Activated CD8-positive, alpha-beta memory T cell treated with anti-CD3 and anti-CD28 coated beads for 48 hours (primary cell): ENCODE data around the gene MGAT5B.
"Not testable (repeated sequence)": the region's sequence is repeated elsewhere in the genome, so short reads cannot be mapped to it uniquely, and the experiment has no call there.

Source experiments
- DNase-seq, 3 experiments: peaks; one replicate each; pipeline ENCODE4 v3.0.0-alpha.2; 2020; ENCODE audit warnings: low read depth in 2 of 3, low spot score in 2 of 3

Gene MGAT5B

DNA sequence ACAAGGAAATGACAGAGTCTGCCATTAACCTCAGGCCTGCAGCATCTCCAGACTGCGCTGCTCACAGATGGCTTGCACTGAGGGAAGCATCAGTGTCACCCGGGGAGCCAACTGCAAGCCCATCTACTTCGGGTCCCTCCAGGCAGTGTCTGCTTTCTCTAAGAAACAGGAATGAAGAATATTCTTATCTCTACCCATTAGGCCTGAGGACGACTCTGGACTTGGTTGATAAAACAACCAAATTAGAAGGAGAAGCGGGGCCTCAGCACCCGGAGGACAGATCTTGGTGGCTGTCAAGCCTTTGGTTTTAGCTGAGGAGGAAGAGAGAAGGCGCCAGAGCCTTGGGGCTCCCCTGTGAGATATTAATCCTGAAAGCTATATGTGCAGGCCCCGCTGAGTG lies 19.5 kb upstream of the MGAT5B start:
- no peak for DNase-seq

DNA sequence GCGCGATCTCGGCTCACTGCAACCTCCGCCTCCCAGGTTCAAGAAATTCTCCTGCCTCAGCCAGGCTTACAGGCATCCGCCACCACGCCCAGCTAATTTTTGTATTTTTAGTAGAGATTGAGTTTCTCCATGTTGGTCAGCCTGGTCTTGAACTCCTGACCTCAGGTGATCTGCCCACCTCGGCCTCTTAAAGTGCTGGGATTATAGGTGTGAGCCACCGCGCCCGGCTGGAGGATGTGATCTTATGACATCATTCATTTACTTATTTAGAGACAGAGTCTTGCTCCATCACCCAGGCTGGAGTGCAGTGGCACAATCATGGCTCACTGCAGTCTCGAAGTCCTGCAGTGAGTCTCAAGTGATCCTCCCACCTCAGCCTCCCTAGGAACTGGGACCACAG lies 19.0 kb upstream of the MGAT5B start:
- not testable (repeated sequence) for DNase-seq

DNA sequence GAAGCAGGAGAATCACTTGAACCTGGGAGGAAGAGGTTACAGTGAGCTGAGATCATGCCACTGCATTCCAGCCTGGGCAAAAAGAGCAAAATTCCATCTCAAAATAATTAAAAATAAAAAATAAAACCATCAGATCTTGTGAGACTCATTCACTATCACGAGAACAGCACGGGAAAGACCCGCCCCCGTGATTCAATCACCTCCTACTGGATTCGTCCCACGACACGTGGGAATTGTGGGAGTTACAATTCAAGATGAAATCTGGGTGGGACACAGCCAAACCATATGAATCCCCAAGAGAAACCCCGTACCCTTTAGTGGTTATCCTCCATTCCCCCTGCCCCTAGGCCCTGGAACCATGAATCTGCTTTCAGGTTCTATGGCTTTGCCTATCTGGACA lies 15.4 kb upstream of the MGAT5B start:
- DNase-seq: no peak

DNA sequence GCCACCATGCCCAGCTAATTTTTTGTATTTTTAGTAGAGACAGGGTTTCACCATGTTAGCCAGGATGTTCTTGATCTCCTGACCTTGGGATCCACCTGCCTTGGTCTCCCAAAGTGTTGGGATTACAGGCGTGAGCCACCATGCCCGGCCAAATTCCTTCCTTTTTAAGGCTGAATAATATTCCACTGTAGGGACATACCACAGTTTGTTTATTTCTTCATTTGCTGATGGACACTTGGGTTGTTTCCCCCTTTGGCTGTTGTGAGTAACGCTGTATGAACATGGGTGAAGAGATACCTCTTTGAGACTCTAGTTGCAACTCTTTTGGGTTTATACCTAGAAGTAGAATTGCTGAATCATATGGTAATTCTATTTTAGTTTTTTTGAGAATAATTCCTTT lies 13.1 kb upstream of the MGAT5B start:
- no peak for DNase-seq

DNA sequence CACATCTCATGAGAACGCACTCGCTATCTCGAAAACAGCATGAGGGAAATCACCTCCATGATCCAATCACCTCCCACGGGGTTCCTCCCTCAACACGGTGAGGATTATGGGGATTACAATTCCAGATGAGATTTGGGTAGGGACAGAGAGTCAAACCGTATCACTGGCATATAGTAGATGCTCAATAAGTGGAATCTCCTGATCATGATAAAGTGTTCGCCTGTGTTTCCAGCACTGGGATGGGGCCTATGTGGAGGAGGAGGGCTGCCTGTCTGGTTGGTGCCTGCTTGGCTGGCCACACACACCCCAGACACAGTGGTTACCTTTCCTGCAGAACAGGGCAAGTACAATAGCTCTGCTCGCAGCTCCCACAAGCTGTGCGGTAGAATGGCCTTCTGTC lies 6.1 kb upstream of the MGAT5B start:
- DNase-seq: no peak

- DNase-seq: no peak
Observed at GRCh38 chr17:76862494-76862893, 5.7 kb upstream of the MGAT5B start.

- DNase-seq: no peak
Observed at GRCh38 chr17:76864024-76864423, 4.2 kb upstream of the MGAT5B start.

DNA sequence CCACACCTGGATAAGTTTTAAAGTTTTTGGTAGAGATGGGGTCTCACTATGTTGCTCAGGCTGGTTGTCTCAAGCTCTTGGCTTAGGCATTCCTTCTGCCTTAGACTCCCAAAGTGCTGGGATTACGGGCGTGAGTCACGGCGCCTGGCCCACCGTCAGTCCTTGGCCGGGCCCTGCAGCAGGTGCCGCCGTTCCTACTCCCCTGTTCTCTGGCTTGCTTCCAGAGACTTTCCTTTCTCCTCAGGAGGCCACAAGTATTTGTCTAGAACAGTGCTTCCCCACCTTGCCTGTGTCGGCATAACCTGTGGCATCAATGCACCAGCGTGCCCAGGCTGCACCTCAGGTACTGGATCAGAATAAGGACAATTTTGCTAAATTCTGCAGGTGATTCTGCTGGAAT lies 3.0 kb upstream of the MGAT5B start:
- no peak for DNase-seq

DNA sequence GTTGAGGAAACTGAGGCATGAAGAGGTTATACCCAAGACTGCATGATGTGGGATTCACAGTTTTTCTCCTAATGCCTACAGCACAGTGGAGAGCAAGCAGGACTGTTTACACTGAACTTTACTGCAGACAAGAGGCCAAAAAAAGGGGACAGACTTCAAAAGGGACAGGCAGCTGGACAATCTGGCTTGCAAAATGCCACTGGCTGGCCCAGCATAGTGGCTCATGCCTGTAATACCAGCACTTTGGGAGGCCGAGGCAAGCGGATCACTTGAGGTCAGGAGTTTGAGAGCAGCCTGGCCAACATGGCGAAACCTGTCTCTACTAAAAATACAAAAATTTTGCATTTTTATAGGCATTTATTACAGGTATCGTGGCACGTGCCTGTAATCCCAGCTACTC lies 2.0 kb upstream of the MGAT5B start:
- DNase-seq: no peak

GRCh38 chr17:76866774-76867577 lies 1.2 kb upstream of the MGAT5B start:
- no peak for DNase-seq

DNA sequence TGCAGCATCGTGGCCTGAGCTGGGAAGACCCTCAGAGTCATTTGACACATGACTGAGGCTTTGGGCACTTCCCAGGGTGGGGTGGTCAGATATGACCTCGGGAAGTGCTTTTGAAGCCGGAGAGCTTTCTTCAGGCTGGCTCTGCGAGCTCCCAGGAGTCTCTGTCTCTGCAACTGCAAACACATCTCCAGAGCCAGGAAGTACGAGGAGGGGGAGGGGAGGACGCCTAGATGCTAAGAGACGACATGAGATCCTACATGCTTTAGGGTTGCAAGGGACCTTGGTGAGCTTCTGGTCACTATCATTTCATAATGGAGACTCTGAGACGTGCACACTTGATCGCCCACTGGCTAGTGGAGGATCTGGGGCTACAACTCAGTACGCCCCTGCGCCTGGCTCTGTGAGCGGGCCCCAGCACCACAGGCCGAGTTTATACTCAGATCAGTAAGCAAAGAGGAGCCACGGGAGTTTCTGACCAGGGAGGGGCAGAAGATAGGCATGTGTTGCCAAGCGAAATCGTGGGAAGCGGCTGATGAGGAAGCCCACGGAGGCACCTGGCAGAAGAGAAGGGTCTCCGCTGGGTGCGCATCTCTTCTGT lies 527 bp upstream of the MGAT5B start:
- DNase-seq: no peak

- DNase-seq: no peak
Observed at GRCh38 chr17:76868669-76869495, 678 bp downstream of the MGAT5B start.

DNA sequence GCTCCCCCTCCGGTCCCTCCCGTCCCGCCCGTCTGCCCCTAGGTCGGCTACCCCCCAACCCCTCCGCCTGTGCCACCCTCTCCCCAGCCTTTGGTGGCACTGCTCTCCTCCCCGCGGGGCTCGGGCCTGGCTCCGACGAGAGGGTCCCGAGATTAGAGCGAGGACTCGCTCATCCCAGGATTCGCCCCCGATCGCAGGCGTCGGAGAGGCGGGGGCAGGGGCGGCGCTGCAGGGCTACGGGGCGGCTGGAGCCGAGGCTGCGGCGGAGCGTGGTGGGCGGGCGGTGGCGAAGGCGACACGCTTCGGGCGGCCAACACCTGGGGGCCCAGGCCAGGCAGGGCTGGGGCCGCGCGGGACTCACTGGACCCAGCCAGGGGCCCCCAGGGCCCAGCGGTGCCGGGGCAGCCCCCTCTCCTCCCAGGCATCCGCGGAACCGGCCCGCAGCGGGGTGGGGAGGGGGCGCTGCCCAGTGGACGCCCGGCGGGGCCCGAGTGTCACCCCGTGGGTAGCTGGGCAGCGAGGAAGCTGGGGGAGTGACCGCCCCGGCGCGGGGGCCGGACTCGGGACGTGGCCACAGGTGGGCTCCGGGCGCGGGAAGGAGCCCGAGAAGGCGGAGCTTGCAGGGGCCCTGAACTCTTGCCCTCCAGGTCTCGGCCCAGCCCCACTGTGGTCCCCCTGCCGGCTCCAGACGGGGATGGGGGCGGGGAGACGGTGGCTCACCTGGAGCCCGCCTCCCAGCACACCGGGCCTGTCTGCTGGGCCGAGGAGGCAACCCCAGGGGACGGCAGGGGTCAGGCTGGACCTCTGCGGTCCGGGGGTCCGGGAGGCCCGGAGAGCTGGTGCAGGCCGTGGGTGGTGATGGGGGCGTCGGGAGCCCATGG lies 1.5 kb downstream of the MGAT5B start:
- DNase-seq: no peak

- DNase-seq: no peak
Observed at GRCh38 chr17:76870377-76870714, 2.1 kb downstream of the MGAT5B start.

GRCh38 chr17:76871668-76872067 lies 3.5 kb downstream of the MGAT5B start:
- no peak for DNase-seq

DNA sequence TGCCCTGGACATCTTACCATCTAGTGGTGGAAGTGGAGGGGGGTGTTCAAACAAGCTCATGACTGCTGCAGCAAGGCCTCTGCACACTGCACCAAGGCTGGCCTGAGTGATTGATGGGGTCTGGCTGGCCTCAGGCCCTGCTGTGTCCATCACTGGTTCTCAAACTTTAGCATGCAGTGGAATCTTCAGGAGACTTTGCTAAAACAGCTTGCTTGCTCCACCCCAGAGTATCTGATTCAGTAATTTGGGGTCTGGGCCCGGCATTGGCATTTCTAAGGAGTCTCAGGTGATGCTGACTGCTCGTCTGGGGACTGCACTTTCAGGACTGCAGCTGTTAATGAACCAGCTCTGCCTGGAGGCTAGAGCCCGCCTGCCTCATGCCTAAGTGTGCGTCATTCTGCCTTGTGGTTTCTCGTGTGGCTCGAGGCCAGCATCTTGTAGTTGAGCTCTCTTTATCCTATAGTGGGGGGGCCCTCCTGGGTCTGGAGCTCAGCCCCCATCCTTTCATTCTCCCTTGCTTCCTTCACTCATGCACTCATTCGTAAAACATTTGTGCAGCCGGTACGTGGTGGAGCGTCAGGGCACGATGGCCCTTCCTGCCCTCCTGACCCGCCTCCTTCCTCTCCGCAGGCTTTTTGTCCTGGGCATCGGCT lies 4.1 kb downstream of the MGAT5B start:
- DNase-seq: peak in 1 of 3 experiments; percentile 8

DNA sequence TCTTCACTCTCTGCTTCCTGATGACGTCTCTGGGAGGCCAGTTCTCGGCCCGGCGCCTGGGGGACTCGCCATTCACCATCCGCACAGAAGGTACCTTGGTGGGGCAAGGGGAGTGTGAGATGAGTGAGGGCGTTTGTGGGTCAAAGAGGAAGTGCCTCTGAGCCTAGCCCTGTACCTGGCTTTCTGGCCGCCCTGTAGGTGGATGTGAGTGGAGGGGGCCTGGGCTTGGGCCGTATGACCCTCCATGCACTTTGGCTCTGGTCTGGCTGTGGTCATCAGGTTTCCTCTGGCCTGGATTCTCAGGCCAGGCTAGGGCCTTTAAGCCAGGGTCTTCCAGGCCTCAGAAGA lies 4.6 kb downstream of the MGAT5B start:
- DNase-seq: no peak

DNA sequence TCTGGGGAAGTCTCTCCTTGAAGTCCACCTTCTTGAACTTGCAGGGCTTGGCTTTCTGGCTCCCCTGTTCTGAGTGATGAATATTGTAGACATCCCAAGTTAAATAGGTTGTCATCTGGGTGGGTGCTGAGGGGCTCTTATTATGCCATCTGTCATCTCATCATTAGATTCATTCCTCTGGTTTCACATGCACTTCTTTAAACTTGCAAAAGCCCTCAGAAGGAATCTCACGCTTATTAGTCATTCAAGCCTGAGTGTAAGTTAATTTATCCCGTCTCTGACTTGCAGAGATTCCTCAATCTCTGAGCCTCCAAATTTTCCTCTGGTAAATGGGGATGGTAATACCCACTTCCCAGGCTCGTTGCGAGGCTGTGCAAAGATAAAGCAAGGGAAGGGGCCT lies 5.7 kb downstream of the MGAT5B start:
- DNase-seq: no peak

GRCh38 chr17:76877437-76877836 lies 9.2 kb downstream of the MGAT5B start:
- no peak for DNase-seq

DNA sequence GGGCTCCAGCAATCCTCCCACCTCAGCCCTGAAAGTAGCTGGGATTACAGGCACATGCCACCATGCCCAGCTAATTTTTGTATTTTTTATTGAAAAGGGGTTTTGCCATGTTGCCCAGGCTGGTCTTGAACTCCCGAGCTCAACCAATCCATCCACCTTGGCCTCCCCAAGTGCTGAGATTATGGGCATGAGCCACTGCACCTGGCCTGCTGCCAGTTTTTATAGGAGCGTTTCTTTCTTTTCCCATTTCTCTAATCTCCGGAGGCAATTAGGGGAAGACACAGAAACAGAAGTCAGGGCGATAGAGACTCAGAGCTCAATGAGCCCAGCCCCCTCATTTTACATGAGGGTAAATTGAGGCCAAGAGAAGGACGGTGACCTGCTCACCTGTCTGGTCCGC lies 10.4 kb downstream of the MGAT5B start:
- no peak for DNase-seq

DNA sequence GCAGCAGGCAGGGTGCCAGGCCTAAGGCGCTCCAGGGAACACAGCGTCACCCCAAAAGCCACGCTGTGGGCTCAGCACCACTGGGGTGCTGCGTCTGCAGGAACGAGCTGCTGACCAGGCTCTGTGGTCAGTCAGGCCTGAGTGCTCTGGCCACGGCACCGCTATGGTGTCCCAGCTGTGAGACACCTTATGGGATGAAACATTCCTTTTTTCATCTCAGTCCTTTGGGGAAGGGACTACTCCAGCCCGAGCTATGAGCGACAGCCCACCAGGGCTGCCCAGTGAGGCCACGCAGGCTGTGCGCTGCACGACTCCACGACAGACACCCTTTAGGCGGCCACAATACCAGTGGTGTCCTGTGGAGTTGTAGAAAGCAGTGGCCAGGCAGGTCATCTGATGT lies 11.1 kb downstream of the MGAT5B start:
- no peak for DNase-seq
